Hair follicular keratinocyte (primary cell): ENCODE measurements around the gene TMEM43. TPM values are rescaled to one million over a fixed set of nuclear protein-coding genes. Genes with fewer than 3 reads are reported as not detected.

ENCODE experiments used
- total RNA-seq: library from RNA; depleted of rRNA; stranded (reverse); fragments of >200 nt; gene quantifications from 2 replicates; pipeline ENCODE4 v1.2.3, GENCODE V29; 2015

TMEM43 gene, protein sequence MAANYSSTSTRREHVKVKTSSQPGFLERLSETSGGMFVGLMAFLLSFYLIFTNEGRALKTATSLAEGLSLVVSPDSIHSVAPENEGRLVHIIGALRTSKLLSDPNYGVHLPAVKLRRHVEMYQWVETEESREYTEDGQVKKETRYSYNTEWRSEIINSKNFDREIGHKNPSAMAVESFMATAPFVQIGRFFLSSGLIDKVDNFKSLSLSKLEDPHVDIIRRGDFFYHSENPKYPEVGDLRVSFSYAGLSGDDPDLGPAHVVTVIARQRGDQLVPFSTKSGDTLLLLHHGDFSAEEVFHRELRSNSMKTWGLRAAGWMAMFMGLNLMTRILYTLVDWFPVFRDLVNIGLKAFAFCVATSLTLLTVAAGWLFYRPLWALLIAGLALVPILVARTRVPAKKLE
- total RNA-seq: 81.9 and 111 TPM in 2 replicates

DNA sequence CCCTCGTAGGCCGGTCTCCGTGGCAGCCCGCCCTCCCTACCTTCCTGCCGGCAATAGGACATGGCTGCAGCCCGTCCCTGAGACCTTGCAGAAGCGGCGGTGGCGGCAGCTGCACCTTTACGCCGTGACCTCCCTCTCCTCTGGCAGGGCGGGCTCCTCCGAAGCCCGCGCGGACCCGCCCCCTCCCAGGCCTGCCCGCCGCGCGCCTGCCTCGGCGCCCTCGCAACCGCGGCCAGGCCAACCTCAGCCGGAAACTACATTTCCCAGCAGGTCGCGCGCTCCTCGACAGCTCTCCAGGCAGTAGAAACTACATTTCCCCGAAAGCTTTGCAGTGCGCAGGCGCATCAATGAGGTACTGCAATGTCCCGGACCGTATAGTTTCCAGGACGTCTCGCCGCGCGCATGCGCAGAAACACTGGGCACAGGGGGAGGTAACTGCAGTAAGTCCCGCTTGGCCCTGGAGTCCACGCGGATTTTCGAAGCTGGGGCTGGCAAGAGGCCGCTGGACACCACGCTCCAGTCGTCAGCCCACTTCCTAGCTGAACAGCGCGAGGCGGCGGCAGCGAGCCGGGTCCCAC is at the start of gene TMEM43, which contains the start of gene CHCHD4:
TMEM43 (plus strand) TSS at position 438 of the 578 bp plus-strand sequence. CDS start 142 bp downstream, outside the sequence.
CHCHD4 (minus strand) TSS at position 256 of the 578 bp plus-strand sequence; CDS start at position 62, 194 bp downstream.

DNA sequence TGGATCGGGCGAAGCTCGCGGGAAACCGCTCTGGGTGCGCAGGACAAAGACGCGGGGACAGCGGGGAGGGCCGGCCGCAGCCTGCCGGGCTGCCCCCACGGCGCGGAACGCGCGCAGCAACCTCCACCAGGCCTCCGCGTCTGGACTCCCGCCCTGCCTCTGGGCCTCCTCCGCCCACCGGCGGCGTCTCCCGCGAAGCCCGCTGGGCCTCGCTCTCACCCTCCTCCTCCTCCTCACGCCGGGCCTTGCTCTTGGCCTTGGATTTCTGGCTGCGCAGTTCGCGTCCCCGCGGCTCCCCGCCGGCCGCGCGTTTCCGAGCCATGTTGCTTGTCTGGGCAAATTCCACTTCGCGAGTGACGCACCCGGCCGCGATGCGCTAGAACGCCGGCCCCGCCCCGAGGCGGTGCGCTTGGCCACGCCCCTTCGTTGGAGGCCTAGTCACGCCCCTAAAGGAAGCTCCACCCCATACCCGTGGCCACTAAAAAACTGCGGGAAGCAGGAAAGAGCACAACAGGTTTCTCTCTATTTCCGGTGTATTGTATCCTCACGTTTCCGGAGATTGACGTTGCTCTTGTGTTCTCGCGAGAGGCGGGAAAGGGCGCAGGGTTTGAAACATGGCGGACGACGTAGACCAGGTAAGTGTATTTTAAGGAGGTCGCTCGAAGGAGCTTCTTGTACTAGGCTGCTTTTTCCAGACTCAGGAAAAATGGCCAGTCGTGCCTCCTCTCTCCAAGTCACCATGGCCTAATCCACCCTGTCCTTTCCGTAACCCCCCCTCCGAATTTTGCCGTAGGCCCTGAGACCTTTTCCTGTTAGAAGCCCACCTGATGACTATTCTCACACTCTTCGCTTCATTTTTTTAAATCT is 53.6 kb downstream of the TMEM43 start, which contains the start of the genes LSM3 and XPC:
LSM3 (plus strand) TSS at position 571 of the 867 bp plus-strand sequence; CDS start at position 615, 44 bp downstream.
XPC (minus strand) TSS at position 355 of the 867 bp plus-strand sequence; CDS start at position 322, 33 bp downstream.

Other genes starting within 250 kb of the TMEM43 start
- gene WNT7A, start 245.0 kb upstream of the TMEM43 start, total RNA-seq: 24.1 and 40.3 TPM in 2 replicates
- gene CHCHD4, start 182 bp upstream of the TMEM43 start, total RNA-seq: 18.9 and 37.6 TPM in 2 replicates
- 37.1 and 57.7 TPM in 2 replicates for gene XPC, start 53.5 kb downstream of the TMEM43 start, total RNA-seq
- gene LSM3, start 53.8 kb downstream of the TMEM43 start, total RNA-seq: 16.4 and 26.7 TPM in 2 replicates